OCI-M2 (cell line): Measurements from ENCODE around the gene BTBD10.

Experiments used
- DNase-seq: peaks from one replicate; lab custom pipeline; 2025; ENCODE audit not compliant: unreplicated experiment; lab: John Stamatoyannopoulos, UW

BTBD10 gene

GRCh38 chr11:13341026-13341425 is 122.0 kb downstream of the BTBD10 start:
- no peak for DNase-seq

- DNase-seq, result no peak
These were observed 123.5 kb downstream of the BTBD10 start for GRCh38 chr11:13339195-13340153.

- no peak for DNase-seq
These were observed 124.5 kb downstream of the BTBD10 start for GRCh38 chr11:13338427-13339069.

GRCh38 chr11:13338019-13338426 is 125.0 kb downstream of the BTBD10 start:
- no peak for DNase-seq
